SK-N-SH (cell line): ENCODE data around the gene PTX3. TPM values are rescaled to one million over a fixed set of nuclear protein-coding genes. Genes with fewer than 3 reads are reported as not detected.

Experiments
- CTCF ChIA-PET: fragments of 300-600, 350-600 bp; formaldehyde crosslinking; extraction: SDS; loops from one replicate; lab custom pipeline; 2021; lab: Yijun Ruan, JAX
- POLR2A ChIA-PET: fragments of 350-600 bp; sonication (Branson Sonifier 250); formaldehyde crosslinking; extraction: SDS; loops from one replicate; lab custom pipeline; 2020; ENCODE audit warnings: antibody characterized with exemption, inconsistent platforms; lab: Yijun Ruan, JAX
- DNase-seq: peaks from one replicate; pipeline ENCODE4 v3.0.0; 2012
- H2AFZ ChIP-seq: fragments of 200-600 bp; sonication (generic); 2 replicates; pipeline ENCODE4 v1.8.1; 2016; ENCODE audit warnings: antibody characterized with exemption, mild to moderate bottlenecking, low read depth
- H3F3A ChIP-seq: fragments of 200-600 bp; sonication (generic); replicated peaks from 2 replicates; pipeline ENCODE3; 2016; ENCODE audit warnings: antibody characterized with exemption, mild to moderate bottlenecking; ENCODE audit not compliant: insufficient read depth
- H3K27ac ChIP-seq, 2 experiments: fragments of 200-500 bp in 1 of 2; fragments of 200-600 bp in 1 of 2; sonication (Bioruptor generic) in 1 of 2; sonication (generic), shearing (Covaris generic) in 1 of 2; 2 replicates each; pipeline versions ENCODE4 v1.5.1 to v1.6.1; 2014 to 2016; ENCODE audit warnings: low read depth in 2 of 2, inconsistent platforms in 1 of 2, low read length in 1 of 2, mild to moderate bottlenecking in 1 of 2, mixed read lengths in 1 of 2
- H3K27me3 ChIP-seq: fragments of 200-600 bp; sonication (generic), shearing (Covaris generic); 2 replicates; pipeline ENCODE4 v1.6.1; 2016; ENCODE audit warnings: mixed run types; ENCODE audit not compliant: insufficient read depth
- H3K36me3 ChIP-seq, 2 experiments: fragments of 200-500 bp in 1 of 2; fragments of 200-600 bp in 1 of 2; sonication (Bioruptor generic) in 1 of 2; sonication (generic) in 1 of 2; replicated peaks in 1 of 2; 2 replicates each; pipeline versions ENCODE3 to v1.5.1; 2014 to 2016; ENCODE audit warnings: low read length in 1 of 2, mild to moderate bottlenecking in 1 of 2; ENCODE audit not compliant: insufficient read depth in 2 of 2, control insufficient read depth in 1 of 2
- H3K4me1 ChIP-seq, 2 experiments: fragments of 200-500 bp in 1 of 2; fragments of 200-600 bp in 1 of 2; sonication (Bioruptor generic) in 1 of 2; sonication (generic), shearing (Covaris generic) in 1 of 2; 2 replicates each; pipeline versions ENCODE4 v1.5.1 to v1.6.1; 2014 to 2016; ENCODE audit warnings: low read depth in 1 of 2, low read length in 1 of 2, mixed run types in 1 of 2; ENCODE audit not compliant: insufficient read depth in 2 of 2, control insufficient read depth in 1 of 2
- H3K4me2 ChIP-seq: fragments of 200-600 bp; sonication (generic), shearing (Covaris generic); 2 replicates; pipeline ENCODE4 v1.6.1; 2017; ENCODE audit warnings: mixed run types
- H3K4me3 ChIP-seq, 2 experiments: fragments of 200-500 bp in 1 of 2; fragments of 200-600 bp in 1 of 2; sonication (Bioruptor generic) in 1 of 2; sonication (generic), shearing (Covaris generic) in 1 of 2; 2 replicates each; pipeline versions ENCODE4 v1.5.1 to v1.8.1; 2014 to 2016; ENCODE audit warnings: low read depth in 2 of 2, inconsistent platforms in 1 of 2, low read length in 1 of 2, mild to moderate bottlenecking in 1 of 2, mixed read lengths in 1 of 2, moderate library complexity in 1 of 2
- H3K79me2 ChIP-seq: fragments of 200-600 bp; sonication (generic); 2 replicates; pipeline ENCODE4 v1.8.1; 2017; ENCODE audit warnings: mild to moderate bottlenecking; ENCODE audit not compliant: insufficient read depth
- H3K9ac ChIP-seq: fragments of 200-600 bp; sonication (generic); 2 replicates; pipeline ENCODE4 v1.6.1; 2017; ENCODE audit warnings: mixed run types
- H3K9me2 ChIP-seq: fragments of 200-600 bp; sonication (generic); 2 replicates; pipeline ENCODE4 v1.6.1; 2017; ENCODE audit warnings: mixed run types
- H3K9me3 ChIP-seq: fragments of 200-600 bp; sonication (generic); 2 replicates; pipeline ENCODE4 v1.6.1; 2017; ENCODE audit warnings: mixed run types, mild to moderate bottlenecking, moderate library complexity
- H4K20me1 ChIP-seq: fragments of 200-600 bp; sonication (generic); 2 replicates; pipeline ENCODE4 v1.6.1; 2017; ENCODE audit warnings: mild to moderate bottlenecking, mixed run types; ENCODE audit not compliant: insufficient read depth
- ELF1 ChIP-seq: IDR thresholded peaks from 2 replicates; pipeline ENCODE4 v1.4.0; 2012
- EZH2phosphoT487 ChIP-seq: fragments of 200-600 bp; sonication (generic); IDR thresholded peaks from 2 replicates; pipeline ENCODE4 v1.6.1; 2017; ENCODE audit warnings: low read depth, mixed run types, mild to moderate bottlenecking, antibody characterized with exemption, moderate library complexity, borderline replicate concordance
- FOXJ3 ChIP-seq: sonication (generic); formaldehyde crosslinking; IDR thresholded peaks from 2 replicates; pipeline ENCODE4 v1.5.1; 2020; ENCODE audit warnings: mild to moderate bottlenecking, missing genetic modification reagents
- JUND ChIP-seq: IDR thresholded peaks from 2 replicates; pipeline ENCODE4 v1.4.0; 2012
- MXI1 ChIP-seq: IDR thresholded peaks from 2 replicates; pipeline ENCODE4 v1.6.1; 2012; ENCODE audit warnings: mild to moderate bottlenecking, low read depth, low read length, improper control_type of control experiment
- NFIC ChIP-seq: IDR thresholded peaks from 2 replicates; pipeline ENCODE4 v1.4.0; 2012; ENCODE audit warnings: borderline replicate concordance
- POLR2AphosphoS5 ChIP-seq: IDR thresholded peaks from 2 replicates; pipeline ENCODE4 v1.6.1; 2012; ENCODE audit warnings: low read depth, low read length
- RCOR1 ChIP-seq: fragments of 150-350 bp; IDR thresholded peaks from 2 replicates; pipeline ENCODE4 v1.6.1; 2017; ENCODE audit warnings: antibody characterized with exemption, low read length
- RFX5 ChIP-seq: IDR thresholded peaks from 2 replicates; pipeline ENCODE4 v1.6.1; 2012; ENCODE audit warnings: mild to moderate bottlenecking, improper control_type of control experiment, low read length
- RXRA ChIP-seq: IDR thresholded peaks from 2 replicates; pipeline ENCODE4 v1.4.0; 2012; ENCODE audit warnings: low read depth, mild to moderate bottlenecking, borderline replicate concordance
- SIN3A ChIP-seq: IDR thresholded peaks from 2 replicates; pipeline ENCODE4 v1.6.1; 2012; ENCODE audit warnings: low read depth, mild to moderate bottlenecking, low read length, moderate library complexity, borderline replicate concordance
- TCF12 ChIP-seq: IDR thresholded peaks from 2 replicates; pipeline ENCODE4 v1.4.0; 2012
- TEAD4 ChIP-seq: IDR thresholded peaks from 2 replicates; pipeline ENCODE4 v1.4.0; 2012; ENCODE audit warnings: mild to moderate bottlenecking, borderline replicate concordance; ENCODE audit not compliant: insufficient read depth
- WGBS: methylation state at CpG from one replicate; pipeline ENCODE4 v1.1.6; 2017; ENCODE audit warnings: low lambda C conversion rate; 5-methylcytosine and 5-hydroxymethylcytosine counted together
- polyA plus RNA-seq, 3 experiments: library from polyadenylated mRNA; depleted of rRNA; stranded (reverse); fragments of >200 nt; gene quantifications; 2 replicates each; pipeline ENCODE4 v1.2.3, GENCODE V29; 2012
- TF ChIP-seq, protein P1 (sequence below): fragments of 200-600 bp; sonication (generic); IDR thresholded peaks from 2 replicates; pipeline ENCODE4 v1.6.1; 2017; ENCODE audit warnings: antibody characterized with exemption, mild to moderate bottlenecking, moderate library complexity
- TF ChIP-seq, protein P2 (sequence below): IDR thresholded peaks from 2 replicates; pipeline ENCODE4 v1.4.0; 2012; ENCODE audit warnings: low read depth, borderline replicate concordance

The PTX3 gene
- polyA plus RNA-seq, 1 of the 3 experiments (the other 2 are of a cell fraction) = 208 TPM

DNA sequence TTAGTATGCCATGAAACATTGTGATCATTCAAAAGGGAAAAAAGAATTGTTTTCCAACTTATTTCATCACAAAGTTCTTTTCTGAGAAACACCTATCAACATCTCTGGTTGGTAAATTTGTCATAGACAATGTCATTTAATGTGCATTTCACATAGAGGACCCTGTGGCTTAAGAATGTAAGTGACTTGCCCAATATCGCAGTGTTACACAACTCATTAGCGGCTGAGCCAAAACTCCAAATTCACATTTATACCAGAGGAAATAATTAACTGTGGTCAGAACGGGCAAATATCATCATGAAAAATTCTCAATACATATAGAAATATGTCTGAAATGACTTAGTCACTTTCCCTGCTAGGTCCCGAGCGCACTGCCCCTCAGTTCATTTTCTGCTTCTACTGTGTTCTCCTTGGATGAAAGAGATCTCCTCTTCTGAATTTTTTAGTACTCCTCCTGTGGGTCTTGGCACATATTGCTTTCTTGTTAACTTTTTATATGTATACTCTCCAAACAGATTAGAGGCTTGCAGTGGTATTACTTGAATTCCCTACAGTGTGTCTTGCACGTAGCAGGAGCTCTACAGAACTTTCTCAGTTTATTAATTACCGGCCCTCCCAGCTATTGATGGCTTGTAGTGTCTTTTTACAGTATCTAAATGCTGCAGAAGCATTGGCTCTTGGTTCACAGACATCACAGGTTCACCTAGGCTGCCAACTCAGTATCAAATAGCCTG lies 33.1 kb downstream of the PTX3 start:
- H3K27ac ChIP-seq = no peak overlapping the region
- no peak for DNase-seq
- peaks cover 0 to 10% of the 10 kb centered on the region in 2 experiments for H3K36me3 ChIP-seq
- H3K9me2 ChIP-seq = no peaks in the 10 kb centered on the region
- H3K9ac ChIP-seq = no peak overlapping the region
- no peaks in the 10 kb centered on the region for H3F3A ChIP-seq
- H3K4me3 ChIP-seq = no peak overlapping the region
- no peaks in the 10 kb centered on the region for H3K9me3 ChIP-seq
- no peaks in the 10 kb centered on the region for H3K27me3 ChIP-seq
- no peaks in the 10 kb centered on the region for H3K79me2 ChIP-seq
- WGBS = 79% methylated on average over 7 of the region's 7 CpGs
- no peaks in the 10 kb centered on the region for H4K20me1 ChIP-seq
- H3K4me2 ChIP-seq = no peak overlapping the region
- TF ChIP-seq TEAD4 = no peak
- TF ChIP-seq RFX5 = no peak
- no peak for TF ChIP-seq MXI1
- TF ChIP-seq EZH2phosphoT487 = no peak
- no peak for TF ChIP-seq NFIC
- no peak for TF ChIP-seq SIN3A
- no peak for TF ChIP-seq TCF12
- peaks cover 0 to 9% of the 10 kb centered on the region in 2 experiments; a peak in 2 of 4 replicates for H3K4me1 ChIP-seq
- ChIA-PET CTCF (no interaction called here), POLR2A (no interaction called here)
- H2AFZ ChIP-seq = no peak overlapping the region

DNA sequence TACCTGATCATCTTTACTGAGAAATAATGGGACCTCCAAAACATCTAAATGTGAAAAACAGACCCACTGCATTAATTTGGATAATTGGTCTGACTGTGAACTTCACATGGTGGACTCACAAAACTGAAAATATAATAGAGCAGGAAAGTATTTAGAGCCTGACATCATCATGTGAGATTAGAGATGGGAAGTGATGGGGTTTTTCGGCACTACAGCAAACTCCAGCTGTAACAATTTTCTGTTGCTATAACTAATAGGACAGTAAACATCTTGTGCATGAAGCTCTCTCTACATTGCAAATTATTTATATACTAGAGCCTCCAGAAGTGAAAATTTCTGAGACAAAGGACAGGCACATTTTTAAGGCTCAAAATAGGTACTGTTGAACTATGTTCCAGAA lies 34.4 kb downstream of the PTX3 start:
- Histone ChIP-seq H3K4me2 (no peak overlapping the region), H3K9me2 (no peaks in the 10 kb centered on the region), H3K4me1 (peaks cover 0 to 5% of the 10 kb centered on the region in 2 experiments; a peak in 1 of 4 replicates), H3K27me3 (no peaks in the 10 kb centered on the region), H3F3A (no peaks in the 10 kb centered on the region), H3K4me3 (no peak overlapping the region), H3K36me3 (peaks cover 0 to 9% of the 10 kb centered on the region in 2 experiments), H2AFZ (no peak overlapping the region), H3K9me3 (no peaks in the 10 kb centered on the region), H3K9ac (no peak overlapping the region), H3K27ac (no peak overlapping the region), H3K79me2 (peaks cover 3% of the 10 kb centered on the region; the same call in 1 of the 2 replicates), H4K20me1 (no peaks in the 10 kb centered on the region)
- ChIA-PET POLR2A (no interaction called here), CTCF (no interaction called here)
- WGBS = 95% methylated on average over 1 of the region's 1 CpG
- no peak for DNase-seq
- TF ChIP-seq FOXJ3 (CRISPR knock-in tag) (no peak), RXRA (no peak), NFIC (no peak), POLR2AphosphoS5 (no peak), ELF1 (no peak), JUND (no peak), RCOR1 (no peak), EZH2phosphoT487 (no peak), RFX5 (no peak)
- TF ChIP-seq, protein P1, sequence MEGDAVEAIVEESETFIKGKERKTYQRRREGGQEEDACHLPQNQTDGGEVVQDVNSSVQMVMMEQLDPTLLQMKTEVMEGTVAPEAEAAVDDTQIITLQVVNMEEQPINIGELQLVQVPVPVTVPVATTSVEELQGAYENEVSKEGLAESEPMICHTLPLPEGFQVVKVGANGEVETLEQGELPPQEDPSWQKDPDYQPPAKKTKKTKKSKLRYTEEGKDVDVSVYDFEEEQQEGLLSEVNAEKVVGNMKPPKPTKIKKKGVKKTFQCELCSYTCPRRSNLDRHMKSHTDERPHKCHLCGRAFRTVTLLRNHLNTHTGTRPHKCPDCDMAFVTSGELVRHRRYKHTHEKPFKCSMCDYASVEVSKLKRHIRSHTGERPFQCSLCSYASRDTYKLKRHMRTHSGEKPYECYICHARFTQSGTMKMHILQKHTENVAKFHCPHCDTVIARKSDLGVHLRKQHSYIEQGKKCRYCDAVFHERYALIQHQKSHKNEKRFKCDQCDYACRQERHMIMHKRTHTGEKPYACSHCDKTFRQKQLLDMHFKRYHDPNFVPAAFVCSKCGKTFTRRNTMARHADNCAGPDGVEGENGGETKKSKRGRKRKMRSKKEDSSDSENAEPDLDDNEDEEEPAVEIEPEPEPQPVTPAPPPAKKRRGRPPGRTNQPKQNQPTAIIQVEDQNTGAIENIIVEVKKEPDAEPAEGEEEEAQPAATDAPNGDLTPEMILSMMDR = no peak
- TF ChIP-seq, protein P2, sequence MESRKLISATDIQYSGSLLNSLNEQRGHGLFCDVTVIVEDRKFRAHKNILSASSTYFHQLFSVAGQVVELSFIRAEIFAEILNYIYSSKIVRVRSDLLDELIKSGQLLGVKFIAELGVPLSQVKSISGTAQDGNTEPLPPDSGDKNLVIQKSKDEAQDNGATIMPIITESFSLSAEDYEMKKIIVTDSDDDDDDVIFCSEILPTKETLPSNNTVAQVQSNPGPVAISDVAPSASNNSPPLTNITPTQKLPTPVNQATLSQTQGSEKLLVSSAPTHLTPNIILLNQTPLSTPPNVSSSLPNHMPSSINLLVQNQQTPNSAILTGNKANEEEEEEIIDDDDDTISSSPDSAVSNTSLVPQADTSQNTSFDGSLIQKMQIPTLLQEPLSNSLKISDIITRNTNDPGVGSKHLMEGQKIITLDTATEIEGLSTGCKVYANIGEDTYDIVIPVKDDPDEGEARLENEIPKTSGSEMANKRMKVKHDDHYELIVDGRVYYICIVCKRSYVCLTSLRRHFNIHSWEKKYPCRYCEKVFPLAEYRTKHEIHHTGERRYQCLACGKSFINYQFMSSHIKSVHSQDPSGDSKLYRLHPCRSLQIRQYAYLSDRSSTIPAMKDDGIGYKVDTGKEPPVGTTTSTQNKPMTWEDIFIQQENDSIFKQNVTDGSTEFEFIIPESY = no peak
